HG03442 (cell line): ENCODE results near the gene C16orf74.
A peak's percentile ranks its signal among the peaks of the same experiment; 100 is the strongest.

ENCODE experiments used
- ATAC-seq: cut with Tn5 transposase; IDR thresholded peaks from one replicate; pipeline ENCODE4 v1.9.1; 2021; ENCODE audit warnings: mild to moderate bottlenecking, moderate library complexity; ENCODE audit not compliant: unreplicated experiment

The C16orf74 gene

DNA sequence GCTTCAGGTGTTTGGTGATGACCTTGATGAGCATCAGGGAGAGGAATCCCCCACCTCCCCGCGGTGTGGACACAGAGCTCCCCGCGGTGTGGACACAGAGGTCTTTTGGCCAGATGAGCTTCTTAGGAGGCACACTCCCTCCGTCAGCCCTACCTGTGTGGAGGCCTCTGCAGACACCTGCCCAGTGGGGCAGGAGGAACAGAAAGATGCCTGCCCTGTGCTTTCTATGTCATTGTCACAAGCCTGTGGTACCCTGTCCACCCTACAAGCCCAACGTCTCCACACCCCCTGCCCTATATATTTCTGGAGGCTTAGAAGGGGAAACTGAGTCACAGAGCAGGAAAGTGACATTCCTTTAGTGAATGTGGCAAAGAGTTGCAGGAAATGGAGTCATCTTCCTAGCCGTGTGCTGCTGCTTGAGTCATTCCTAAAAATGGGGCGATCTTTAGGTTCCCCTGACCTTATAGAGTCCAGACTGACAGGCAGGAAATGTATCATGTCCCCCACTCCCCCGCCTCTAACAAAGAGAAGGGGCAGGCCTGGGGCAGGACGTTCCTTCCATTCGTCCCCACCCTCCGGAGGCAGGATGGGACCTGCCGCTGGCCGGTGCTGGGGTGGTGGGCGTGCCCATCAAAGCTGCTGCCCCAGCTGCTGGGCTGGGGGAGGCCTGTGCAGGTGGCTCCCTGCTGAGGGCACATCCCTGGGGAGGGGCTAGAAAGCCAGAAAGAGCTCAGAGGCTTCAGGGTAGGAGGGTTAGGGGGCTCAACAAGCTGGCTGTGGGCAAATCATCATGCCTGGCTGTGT lies 1.0 kb upstream of the C16orf74 start:
- no peak for ATAC-seq

DNA sequence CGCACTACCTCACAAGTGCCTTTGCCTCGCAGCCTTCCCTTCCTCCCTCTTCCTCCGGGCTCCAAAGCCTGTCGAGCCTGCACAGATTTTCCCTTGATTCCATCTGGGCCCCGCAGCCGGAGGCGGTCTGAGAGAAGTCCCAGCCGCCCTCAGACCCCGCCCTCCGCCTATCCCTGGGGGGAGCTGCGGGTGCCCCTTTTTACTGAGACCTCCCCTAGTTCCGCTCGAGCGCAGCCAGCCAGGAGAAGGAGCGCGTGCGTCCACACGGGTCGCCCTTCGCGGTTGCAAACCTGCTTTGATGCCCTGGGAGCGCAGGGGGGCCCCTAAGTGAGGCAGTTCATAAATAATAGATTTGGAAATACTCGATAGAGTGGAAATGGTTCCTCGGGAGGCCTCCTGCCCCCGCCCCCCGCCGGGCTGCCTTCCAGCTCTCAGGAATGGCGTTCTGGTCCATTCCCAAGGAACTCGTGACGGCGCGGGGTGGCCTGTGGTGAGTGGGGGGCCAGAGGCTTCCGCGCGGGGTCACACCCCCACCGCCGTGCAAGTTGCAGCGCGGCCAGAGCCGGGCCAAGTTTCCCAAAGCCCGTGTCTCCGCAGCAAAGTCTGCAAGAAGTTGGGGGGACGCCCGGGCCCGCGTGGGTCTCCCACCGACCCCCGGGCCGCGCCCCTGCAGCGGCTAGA lies 610 bp downstream of the C16orf74 start:
- no peak for ATAC-seq

- no peak for ATAC-seq
These were observed 1.1 kb downstream of the C16orf74 start for GRCh38 chr16:85749771-85750145.

GRCh38 chr16:85746460-85747215 lies 4.3 kb downstream of the C16orf74 start:
- ATAC-seq: no peak

GRCh38 chr16:85738923-85739715 lies 11.8 kb downstream of the C16orf74 start:
- no peak for ATAC-seq

DNA sequence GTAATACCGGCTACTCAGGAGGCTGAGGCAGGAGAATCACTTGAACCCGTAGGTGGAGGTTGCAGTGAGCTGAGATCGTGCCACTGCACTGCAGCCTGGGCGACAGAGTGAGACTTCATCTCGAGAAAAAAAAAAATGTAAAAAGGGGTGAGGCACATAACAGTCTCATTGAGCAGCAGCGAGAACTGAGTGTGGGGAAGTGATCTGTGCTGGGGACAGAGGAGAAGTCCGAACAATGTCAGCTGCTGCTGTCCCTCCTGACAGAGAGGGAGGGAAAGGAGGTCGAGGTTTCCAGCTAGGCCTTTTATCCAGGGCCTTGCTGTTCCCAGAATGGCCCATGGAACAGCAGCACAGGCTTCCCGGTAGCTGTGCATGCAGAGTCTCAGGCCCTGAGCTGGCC lies 14.0 kb downstream of the C16orf74 start:
- no peak for ATAC-seq

- ATAC-seq: no peak
These were observed 14.9 kb downstream of the C16orf74 start for GRCh38 chr16:85735946-85736345.

DNA sequence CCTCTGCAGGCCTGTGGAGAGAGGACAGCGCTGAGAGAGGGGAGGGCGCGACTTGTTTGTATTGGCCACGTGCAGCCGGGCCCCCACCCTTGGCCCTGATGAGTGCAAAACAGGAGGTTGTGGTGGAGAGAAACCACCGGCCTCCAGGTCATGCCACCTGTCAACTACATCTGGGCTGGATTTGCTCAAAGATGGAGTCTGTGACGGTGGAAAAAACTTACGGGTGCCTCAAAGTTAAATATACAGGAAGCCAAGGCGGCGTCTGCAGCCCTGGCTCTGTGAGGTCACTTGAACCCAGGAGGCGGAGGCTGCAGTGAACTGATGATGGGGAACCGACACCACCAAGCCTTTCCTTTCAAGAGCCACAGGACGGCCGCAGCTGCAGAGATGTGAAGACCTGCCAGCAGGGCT lies 15.7 kb downstream of the C16orf74 start:
- peak; percentile 72 for ATAC-seq

GRCh38 chr16:85734311-85735017 lies 16.4 kb downstream of the C16orf74 start:
- no peak for ATAC-seq

- ATAC-seq: no peak
These were observed 17.1 kb downstream of the C16orf74 start for GRCh38 chr16:85733839-85734170.

GRCh38 chr16:85733155-85733838 lies 17.6 kb downstream of the C16orf74 start:
- ATAC-seq: no peak

GRCh38 chr16:85731179-85731578 lies 19.7 kb downstream of the C16orf74 start:
- no peak for ATAC-seq

DNA sequence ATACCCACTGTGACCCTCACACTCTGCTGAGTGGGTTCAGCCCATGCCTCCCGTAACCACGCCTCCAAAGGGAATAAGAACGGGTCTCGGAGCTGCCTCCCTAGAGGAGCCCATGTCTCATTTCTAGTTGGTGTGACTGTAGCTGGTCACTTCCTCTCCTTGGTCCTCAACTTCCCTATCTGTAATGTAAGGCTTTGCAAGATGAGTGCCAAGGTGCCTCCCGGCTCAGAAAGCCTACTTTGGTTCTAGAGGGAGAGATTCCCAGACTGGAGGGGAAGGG lies 20.8 kb downstream of the C16orf74 start:
- ATAC-seq: no peak

DNA sequence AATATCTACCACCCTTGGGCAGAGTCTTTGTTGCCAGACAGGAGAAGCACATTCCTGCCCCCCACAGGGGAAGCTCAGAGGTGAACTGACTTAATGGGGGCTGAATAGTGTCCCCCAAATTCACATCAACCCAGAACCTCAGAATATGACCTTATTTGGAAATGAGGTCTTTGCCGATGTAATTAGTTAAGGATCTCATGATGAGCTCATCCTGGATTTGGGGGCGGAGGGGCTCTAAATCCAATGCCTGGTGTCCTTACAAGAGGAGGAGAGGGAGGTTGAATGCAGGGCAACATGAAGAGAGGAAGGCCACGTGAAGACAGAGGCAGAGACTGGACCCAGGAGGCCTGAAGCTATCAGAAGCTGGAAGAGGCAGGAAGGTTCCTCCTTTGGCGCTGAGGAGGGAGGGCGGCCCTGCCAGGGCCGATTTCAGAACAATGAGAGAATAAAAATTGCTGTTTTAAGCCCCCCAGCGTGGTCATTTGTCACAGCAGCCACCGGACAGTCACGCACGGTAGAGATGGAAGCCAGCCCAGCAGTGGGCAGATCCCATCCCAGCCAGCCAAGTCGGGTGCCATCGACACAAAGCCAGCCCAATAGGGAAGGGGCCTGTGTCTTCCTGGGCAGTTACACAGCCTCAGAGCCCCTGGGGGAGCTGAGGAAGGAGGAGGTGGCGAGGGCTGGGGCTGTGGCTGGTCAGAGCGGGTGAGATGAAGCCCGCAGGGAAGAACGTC lies 21.3 kb downstream of the C16orf74 start:
- ATAC-seq: no peak

DNA sequence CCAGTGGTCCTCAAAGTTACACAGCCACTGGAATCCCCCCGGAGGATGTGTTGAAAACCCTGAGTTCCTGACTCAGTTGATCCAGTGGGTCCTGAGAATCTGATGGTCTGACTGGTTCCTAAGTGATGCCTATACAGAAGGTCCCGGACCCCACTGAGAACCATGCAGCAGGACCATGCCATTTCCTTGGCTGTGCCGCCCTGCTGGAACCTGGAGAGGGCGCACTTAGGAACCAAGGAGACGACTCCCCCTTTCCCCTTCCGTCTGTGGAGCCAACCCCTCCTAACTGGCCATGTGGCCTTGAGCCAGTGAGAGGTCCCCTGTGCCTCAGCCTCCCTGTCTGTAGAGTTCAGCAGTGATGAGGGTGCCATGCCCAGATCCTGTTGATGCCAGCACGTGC lies 22.0 kb downstream of the C16orf74 start:
- no peak for ATAC-seq

DNA sequence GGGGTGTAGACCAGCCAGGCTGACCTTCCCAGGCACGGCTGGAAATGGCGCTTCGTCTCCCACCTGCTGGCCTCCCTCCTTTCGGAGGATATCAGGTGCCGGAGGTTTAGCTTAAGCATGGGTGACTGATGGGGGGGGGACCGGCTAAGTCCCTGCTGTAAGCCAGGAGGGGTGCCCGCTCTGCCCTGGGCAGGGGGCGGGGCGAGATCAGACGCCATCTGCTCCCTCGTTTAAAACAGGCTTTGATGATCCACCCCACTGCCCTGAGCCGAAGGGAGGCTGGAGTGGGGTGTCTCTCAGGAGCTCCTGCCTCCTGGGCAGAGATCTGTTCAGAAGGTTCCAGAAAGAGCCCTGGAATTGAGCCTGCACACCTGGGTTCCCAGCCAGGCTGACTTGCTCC lies 26.0 kb downstream of the C16orf74 start:
- no peak for ATAC-seq

- no peak for ATAC-seq
These were observed 26.6 kb downstream of the C16orf74 start for GRCh38 chr16:85724126-85724879.

DNA sequence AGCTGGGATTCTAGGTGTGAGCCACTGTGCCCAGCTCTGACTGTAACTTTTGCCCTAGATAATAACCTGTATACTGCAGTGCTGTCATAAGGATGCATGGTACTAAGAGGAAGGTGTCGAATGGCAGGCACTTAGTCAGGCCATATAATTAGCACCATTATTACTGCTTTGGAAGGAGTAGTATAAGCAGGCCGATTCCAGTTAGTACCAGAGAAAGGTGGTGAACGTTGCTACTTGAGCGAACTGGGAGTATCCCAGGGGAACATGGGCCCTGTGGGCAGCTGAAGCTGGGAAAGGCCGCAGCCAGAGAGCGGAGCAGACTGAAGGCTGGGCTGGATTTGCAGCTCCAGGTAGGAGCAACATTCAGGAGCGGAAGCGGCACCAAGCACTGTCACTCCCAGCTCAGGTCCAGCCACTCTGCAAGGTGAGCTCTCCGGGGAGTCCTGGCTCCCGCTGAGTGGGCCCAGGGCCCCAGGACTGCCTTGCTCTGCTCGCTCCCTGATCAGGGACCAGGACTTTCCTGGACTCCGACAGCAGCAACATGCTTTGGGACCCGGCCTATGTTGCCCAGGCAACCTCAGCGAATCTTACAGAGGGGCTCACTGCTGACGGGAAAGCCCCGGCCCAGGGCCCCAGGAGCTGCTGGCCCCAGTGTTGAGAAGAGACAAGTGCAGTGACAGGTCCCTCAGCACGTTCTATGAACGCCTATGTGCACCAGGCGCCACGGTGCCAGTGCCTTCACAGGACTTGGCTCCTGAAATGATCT lies 28.6 kb downstream of the C16orf74 start:
- ATAC-seq: no peak
